Ovary (tissue), 9 donors: ENCODE measurements around the gene TOMM34. TPM values are rescaled to one million over a fixed set of nuclear protein-coding genes. Genes with fewer than 3 reads are reported as not detected.

ENCODE experiments used
- DNase-seq, 5 donors: peaks; one replicate each; pipeline ENCODE4 v3.0.0-alpha.2; 2019 to 2020
- H3K27ac ChIP-seq, 2 donors: fragments of 200-600 bp; one replicate each; pipeline versions ENCODE4 v1.5.1 to v1.8.0; 2019 to 2022
- H3K27me3 ChIP-seq: fragments of 200-600 bp; one replicate; pipeline ENCODE4 v1.8.0; 2022
- H3K36me3 ChIP-seq: fragments of 200-600 bp; sonication (generic); one replicate; pipeline ENCODE4 v1.5.1; 2019
- H3K4me1 ChIP-seq: one replicate; pipeline ENCODE4 v1.8.1; 2013; ENCODE audit warnings: mild to moderate bottlenecking, moderate library complexity; ENCODE audit not compliant: insufficient read depth
- H3K4me3 ChIP-seq: fragments of 200-600 bp; sonication (generic); one replicate; pipeline ENCODE4 v1.5.1; 2017
- H3K9me3 ChIP-seq, 2 donors: fragments of 200-600 bp in 1 of 2; sonication (generic) in 1 of 2; one replicate each; pipeline versions ENCODE4 v1.5.1 to v1.8.1; 2013 to 2019; ENCODE audit warnings: mild to moderate bottlenecking in 1 of 2, moderate library complexity in 1 of 2
- EP300 ChIP-seq: sonication (generic); formaldehyde crosslinking; IDR thresholded peaks from one replicate; pipeline ENCODE4 v1.6.1; 2017; ENCODE audit warnings: antibody characterized with exemption
- POLR2A ChIP-seq: fragments of 450-650 bp; IDR thresholded peaks from one replicate; pipeline ENCODE4 v1.6.1; 2017; ENCODE audit warnings: antibody characterized with exemption, mild to moderate bottlenecking, moderate library complexity
- WGBS, 3 donors: extraction: QIAGEN DNeasy Blood & Tissue Kit in 1 of 3; methylation state at CpG; one replicate each; pipeline versions ENCODE4 v1.1.5 to v1.1.7; 2013 to 2017; 5-methylcytosine and 5-hydroxymethylcytosine counted together
- intact Hi-C, 4 donors: fragments of 100-400 bp; cut with DNase I; formaldehyde crosslinking; loops; one replicate each; pipeline versions ENCODE4 v1.11.0 to v1.15.1; 2022 to 2023
- polyA plus RNA-seq, 2 donors: library from polyadenylated mRNA; stranded (reverse); fragments of 200-250 nt in 1 of 2; fragments of 350-450 nt in 1 of 2; fragmentation: Illumina TruSeq in 1 of 2; extraction: RNeasy Lipid Tissue Mini Kit (QIAGEN cat#74804) in 1 of 2; gene quantifications; one replicate each; pipeline ENCODE4 v1.2.3, GENCODE V29; 2013 to 2014
- small RNA-seq: library from RNA; depleted of rRNA; stranded (forward); fragments of <200 nt; gene quantifications from one replicate; pipeline ENCODE3, GENCODE V24; 2016
- total RNA-seq, 7 donors: library from RNA; depleted of rRNA in 2 of 7; stranded (reverse); fragments of >200 nt in 2 of 7; fragmentation: NEBNext Ultra II Directional in 3 of 7; extraction: Animal tissue kit (Norgen Biotek cat#: 25700) in 3 of 7; gene quantifications; one replicate each; pipeline versions ENCODE4 v1.1.0 to v1.2.4, GENCODE V29; 2016 to 2023
- TF ChIP-seq, protein P1 (sequence below), 3 donors: fragments of 450-650 bp in 2 of 3; fragments of 200-600 bp in 1 of 3; IDR thresholded peaks; one replicate each; pipeline versions ENCODE4 v1.5.1 to v1.8.0; 2016 to 2022; ENCODE audit warnings: antibody characterized with exemption in 3 of 3, mild to moderate bottlenecking in 1 of 3
- donor health status: DM: no; HTN: no; CAD: no; lungs with moderate emphysema.
- donor health status: DM: no; HTN: no; CAD: no.
- donor health status: Bipolar disorder and iron deficiency.
- donor health status: DM: yes; HTN: yes; CAD: no.
- donor health status: DM: no; HTN: no; CAD: no.
- donor health status: DM: yes; HTN: yes; CAD: no.

TOMM34 gene
- total and polyA plus RNA-seq, 9 donors, result 12.3 to 60.7 (median 26.2) TPM

- intact Hi-C loops, result no loop called here
- DNase-seq, result no peak
- Histone ChIP-seq H3K4me3 (no peak overlapping the region), H3K36me3 (no peaks in the 10 kb centered on the region), H3K4me1 (peaks cover 5% of the 10 kb centered on the region), H3K27me3 (no peaks in the 10 kb centered on the region), H3K27ac (no peak overlapping the region), H3K9me3 (no peaks in the 10 kb centered on the region)
- TF ChIP-seq EP300 (no peak), POLR2A (no peak)
- TF ChIP-seq, protein P1, sequence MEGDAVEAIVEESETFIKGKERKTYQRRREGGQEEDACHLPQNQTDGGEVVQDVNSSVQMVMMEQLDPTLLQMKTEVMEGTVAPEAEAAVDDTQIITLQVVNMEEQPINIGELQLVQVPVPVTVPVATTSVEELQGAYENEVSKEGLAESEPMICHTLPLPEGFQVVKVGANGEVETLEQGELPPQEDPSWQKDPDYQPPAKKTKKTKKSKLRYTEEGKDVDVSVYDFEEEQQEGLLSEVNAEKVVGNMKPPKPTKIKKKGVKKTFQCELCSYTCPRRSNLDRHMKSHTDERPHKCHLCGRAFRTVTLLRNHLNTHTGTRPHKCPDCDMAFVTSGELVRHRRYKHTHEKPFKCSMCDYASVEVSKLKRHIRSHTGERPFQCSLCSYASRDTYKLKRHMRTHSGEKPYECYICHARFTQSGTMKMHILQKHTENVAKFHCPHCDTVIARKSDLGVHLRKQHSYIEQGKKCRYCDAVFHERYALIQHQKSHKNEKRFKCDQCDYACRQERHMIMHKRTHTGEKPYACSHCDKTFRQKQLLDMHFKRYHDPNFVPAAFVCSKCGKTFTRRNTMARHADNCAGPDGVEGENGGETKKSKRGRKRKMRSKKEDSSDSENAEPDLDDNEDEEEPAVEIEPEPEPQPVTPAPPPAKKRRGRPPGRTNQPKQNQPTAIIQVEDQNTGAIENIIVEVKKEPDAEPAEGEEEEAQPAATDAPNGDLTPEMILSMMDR (IDR thresholded peaks at IDR 0.05), result no peak
- WGBS, 3 donors, result 82 to 86% (median 85%) methylated on average over 5 of the region's 5 CpGs
Measured at GRCh38 chr20:44900231-44900854, 59.9 kb downstream of the TOMM34 start.

GRCh38 chr20:44897133-44897532, 63.1 kb downstream of the TOMM34 start:
- 88 to 91% (median 90%) methylated on average over 1 of the region's 1 CpG for WGBS, 3 donors
- Histone ChIP-seq H3K27me3 (no peaks in the 10 kb centered on the region), H3K27ac (no peak overlapping the region), H3K4me1 (peaks cover 7% of the 10 kb centered on the region), H3K9me3 (no peaks in the 10 kb centered on the region), H3K4me3 (no peak overlapping the region), H3K36me3 (no peaks in the 10 kb centered on the region)
- intact Hi-C loops, result no loop called here
- DNase-seq, result no peak
- TF ChIP-seq POLR2A (no peak), EP300 (no peak)
- TF ChIP-seq, protein P1 (IDR thresholded peaks at IDR 0.05), result no peak

- no peak for TF ChIP-seq EP300
- TF ChIP-seq POLR2A, result no peak
- TF ChIP-seq, protein P1 (IDR thresholded peaks at IDR 0.05), result no peak
Measured at GRCh38 chr20:44896583-44896982, 63.6 kb downstream of the TOMM34 start.

GRCh38 chr20:44894959-44895358, 65.2 kb downstream of the TOMM34 start:
- no peaks in the 10 kb centered on the region for H3K36me3 ChIP-seq
- H3K4me1 ChIP-seq, result peaks cover 8% of the 10 kb centered on the region
- 71 to 77% (median 74%) methylated on average over 2 of the region's 2 CpGs for WGBS, 3 donors
- no peaks in the 10 kb centered on the region for H3K9me3 ChIP-seq
- H3K27me3 ChIP-seq, result no peaks in the 10 kb centered on the region
- no peak for DNase-seq
- no peak overlapping the region for H3K27ac ChIP-seq
- TF ChIP-seq POLR2A (no peak), EP300 (no peak)
- TF ChIP-seq, protein P1 (IDR thresholded peaks at IDR 0.05), result no peak
- no peak overlapping the region for H3K4me3 ChIP-seq
- intact Hi-C loops, result no loop called here

More at GRCh38 chr20:44896583-44896982, 63.6 kb downstream of the TOMM34 start:
- Histone ChIP-seq H3K27me3 (no peaks in the 10 kb centered on the region), H3K9me3 (no peaks in the 10 kb centered on the region), H3K36me3 (no peaks in the 10 kb centered on the region), H3K27ac (no peak overlapping the region), H3K4me1 (peaks cover 7% of the 10 kb centered on the region), H3K4me3 (no peak overlapping the region)
- 82 to 92% (median 85%) methylated on average over 1 of the region's 1 CpG for WGBS, 3 donors
- DNase-seq, result no peak
- intact Hi-C loops, result no loop called here

Small RNA genes within 50 kb of the gene (small RNA-seq; reads per million reads assigned to genes)
- gene RF00019, result not detected

Other genes with a start within 250 kb of the TOMM34 start
- gene CCN5, start 245.0 kb downstream of the TOMM34 start, total RNA-seq, result 100 to 1,000 TPM in 4 of 7 donors, 10 to 100 TPM in 3; 47.4 to 296 (median 148) TPM
- gene CCN5, start 245.0 kb downstream of the TOMM34 start, polyA plus RNA-seq, result 100 to 1,000 TPM; 183 to 196 TPM
- 10 to 100 TPM in 1 of 7 donors, 1 to 10 TPM in 6; 2.6 to 21.6 (median 5.0) TPM for gene KCNK15, start 214.5 kb downstream of the TOMM34 start, total RNA-seq
- 1 to 10 TPM in 1 of 2 donors, under 1 TPM in 1; 0.93 to 1.7 TPM for gene KCNK15, start 214.5 kb downstream of the TOMM34 start, polyA plus RNA-seq
- gene RIMS4, start 149.9 kb downstream of the TOMM34 start, total RNA-seq, result 10 to 100 TPM in 2 of 7 donors, 1 to 10 TPM in 4, under 1 TPM in 1; 0.95 to 17.2 (median 6.8) TPM
- gene RIMS4, start 149.9 kb downstream of the TOMM34 start, polyA plus RNA-seq, result 1 to 10 TPM; 2.4 to 3.0 TPM
- gene YWHAB, start 74.7 kb downstream of the TOMM34 start, total RNA-seq, result 100 to 1,000 TPM in 5 of 7 donors, 10 to 100 TPM in 2; 55.1 to 153 (median 117) TPM
- gene YWHAB, start 74.7 kb downstream of the TOMM34 start, polyA plus RNA-seq, result 100 to 1,000 TPM in 1 of 2 donors, 10 to 100 TPM in 1; 70.1 to 252 TPM
- 10 to 100 TPM; 17.9 to 34.9 (median 22.9) TPM for gene PABPC1L, start 50.3 kb downstream of the TOMM34 start, total RNA-seq
- 10 to 100 TPM; 13.3 to 19.0 TPM for gene PABPC1L, start 50.3 kb downstream of the TOMM34 start, polyA plus RNA-seq
- gene STK4, start 6.1 kb upstream of the TOMM34 start, total RNA-seq, result 10 to 100 TPM; 17.3 to 27.5 (median 19.6) TPM
- 10 to 100 TPM in 1 of 2 donors, 1 to 10 TPM in 1; 8.3 to 25.9 TPM for gene STK4, start 6.1 kb upstream of the TOMM34 start, polyA plus RNA-seq
- gene KCNS1, start 140.7 kb upstream of the TOMM34 start, total RNA-seq, result not detected
- gene KCNS1, start 140.7 kb upstream of the TOMM34 start, polyA plus RNA-seq, result under 1 TPM; 0.02 to 0.80 TPM
- not detected for gene WFDC5, start 154.8 kb upstream of the TOMM34 start, total RNA-seq
- not detected for gene WFDC5, start 154.8 kb upstream of the TOMM34 start, polyA plus RNA-seq
- gene WFDC12, start 164.1 kb upstream of the TOMM34 start, total RNA-seq, result not detected
- gene WFDC12, start 164.1 kb upstream of the TOMM34 start, polyA plus RNA-seq, result not detected
- under 1 TPM in 1 of 7 donors, not detected in 6; 0.92 TPM for gene PI3, start 214.5 kb upstream of the TOMM34 start, total RNA-seq
- under 1 TPM in 1 of 2 donors, not detected in 1; 0.30 TPM for gene PI3, start 214.5 kb upstream of the TOMM34 start, polyA plus RNA-seq
- gene SEMG1, start 246.6 kb upstream of the TOMM34 start, total RNA-seq, result not detected
- gene SEMG1, start 246.6 kb upstream of the TOMM34 start, polyA plus RNA-seq, result not detected